ENCODE results near the gene IRF2BP1.
"Not testable (repeated sequence)": the region's sequence is repeated elsewhere in the genome, so short reads cannot be mapped to it uniquely, and the experiment has no call there.

Gene IRF2BP1

DNA sequence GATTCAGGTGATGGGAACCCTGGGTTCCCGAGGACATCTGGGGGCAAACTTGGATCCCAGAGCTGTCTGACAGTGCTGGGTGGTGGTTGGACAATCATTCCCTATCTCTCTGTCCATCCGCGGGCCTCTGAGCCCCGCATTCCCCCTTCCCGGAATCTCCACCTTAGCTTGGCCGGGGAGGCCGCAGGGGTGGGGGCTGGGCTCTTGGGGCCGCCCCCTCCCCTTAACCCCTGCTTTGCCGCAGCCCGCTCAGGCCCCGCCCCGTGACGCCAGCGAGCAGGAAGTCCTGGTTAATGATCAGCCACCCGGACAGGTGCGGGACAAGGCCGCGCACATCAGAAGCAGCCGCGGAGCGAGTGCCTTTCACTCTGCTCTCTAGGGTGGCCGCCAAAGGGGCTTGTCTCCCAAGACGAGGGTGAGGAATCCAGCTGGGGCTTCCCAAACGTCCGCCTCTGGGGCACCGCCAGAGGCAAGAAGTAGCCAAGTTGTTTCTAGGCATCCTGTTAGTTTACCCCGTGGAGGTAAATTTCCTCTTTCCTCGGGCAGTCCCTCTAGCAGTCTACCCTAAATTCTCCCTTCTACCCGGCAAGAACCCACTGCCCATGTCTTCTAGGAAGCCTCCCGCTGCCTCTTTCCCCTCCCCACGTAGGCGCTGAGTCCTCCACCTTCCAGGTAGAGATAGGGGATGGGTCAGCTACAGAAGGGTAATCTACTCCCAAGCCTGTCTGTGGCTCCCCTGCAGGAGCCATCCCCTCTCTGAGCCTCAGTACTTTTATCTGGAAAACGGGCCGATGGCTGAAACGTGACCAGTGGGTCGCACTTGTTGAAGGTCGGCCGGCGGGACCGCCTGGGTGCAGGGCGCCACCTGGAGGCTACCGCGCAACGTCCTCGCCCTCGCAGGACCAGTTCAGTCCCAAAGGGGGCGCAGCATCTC lies 3.0 kb downstream of the IRF2BP1 start:
- DNase-seq (ENCODE audit: low read depth in 2 of 2), result peak; percentile 67 to 82

DNA sequence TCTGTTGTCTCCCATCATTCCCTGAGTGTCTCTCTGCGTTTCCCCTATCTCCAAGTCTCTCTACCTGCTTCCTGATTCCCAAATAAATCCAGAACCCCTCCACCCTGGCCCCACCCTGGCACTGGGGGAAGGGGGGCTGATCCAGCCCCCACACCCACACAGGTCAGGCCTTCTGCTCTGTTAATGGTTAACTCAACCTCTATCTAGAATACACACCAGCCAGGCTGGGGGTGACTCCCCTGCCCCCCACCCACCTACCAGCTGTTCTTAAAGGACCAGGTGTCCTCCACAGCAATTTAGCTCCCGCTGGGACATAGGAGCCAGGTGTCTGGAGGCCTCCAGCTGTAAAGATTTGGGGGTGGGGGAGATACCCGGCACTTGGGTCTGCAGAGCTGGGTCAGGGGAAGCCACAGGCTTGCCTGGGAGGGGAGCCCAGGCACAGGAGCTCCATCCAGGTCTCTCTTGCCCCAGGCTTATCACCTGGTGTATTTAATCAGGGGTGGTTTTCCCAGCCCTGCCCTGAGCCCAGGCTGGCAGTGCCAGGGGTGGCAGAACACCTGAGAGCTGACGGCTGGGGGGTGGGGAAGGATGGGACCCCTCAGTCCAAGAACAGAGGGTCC lies 3.9 kb downstream of the IRF2BP1 start:
- no peak for DNase-seq (ENCODE audit: low read depth in 2 of 2)

DNA sequence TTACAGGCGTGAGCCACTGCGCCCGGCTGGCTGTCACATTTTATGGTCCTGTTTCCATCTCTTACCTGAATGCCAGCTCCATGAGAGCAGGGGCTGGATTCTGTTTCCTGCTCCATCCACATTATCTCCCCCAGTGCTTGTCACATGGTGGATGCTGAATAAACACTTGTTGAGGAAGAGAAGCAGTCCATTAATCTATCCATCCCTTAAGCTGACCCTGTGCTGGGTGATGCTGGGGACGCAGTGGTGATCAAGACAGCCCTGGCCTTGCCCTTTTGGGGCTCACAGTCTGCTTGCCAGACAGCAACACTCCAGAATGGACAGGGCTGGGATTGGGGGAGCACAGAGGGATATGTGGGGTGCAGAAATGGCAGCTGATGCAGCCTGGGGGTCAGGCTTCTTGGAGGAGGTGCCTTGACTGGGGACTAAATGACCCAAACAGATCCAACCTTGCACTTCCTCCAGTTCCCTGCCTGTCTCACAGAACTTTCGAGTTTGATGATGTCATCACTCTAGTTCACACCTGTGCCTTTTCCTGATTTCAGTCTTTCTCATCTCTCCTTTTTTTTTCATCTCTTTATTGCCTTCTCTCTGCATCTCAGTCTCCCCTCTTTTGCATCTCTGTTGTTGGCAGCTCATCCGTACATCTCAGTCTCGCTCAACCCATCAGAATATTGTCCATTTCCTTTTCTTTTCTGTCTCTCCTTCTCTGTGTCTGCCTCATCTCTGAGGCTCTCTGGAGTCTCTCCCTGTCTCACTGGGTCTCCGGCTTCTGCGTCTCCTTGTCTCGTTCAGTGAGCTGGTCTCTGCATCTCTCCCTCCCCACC lies 4.6 kb downstream of the IRF2BP1 start:
- no peak for DNase-seq (ENCODE audit: low read depth in 2 of 2)

DNA sequence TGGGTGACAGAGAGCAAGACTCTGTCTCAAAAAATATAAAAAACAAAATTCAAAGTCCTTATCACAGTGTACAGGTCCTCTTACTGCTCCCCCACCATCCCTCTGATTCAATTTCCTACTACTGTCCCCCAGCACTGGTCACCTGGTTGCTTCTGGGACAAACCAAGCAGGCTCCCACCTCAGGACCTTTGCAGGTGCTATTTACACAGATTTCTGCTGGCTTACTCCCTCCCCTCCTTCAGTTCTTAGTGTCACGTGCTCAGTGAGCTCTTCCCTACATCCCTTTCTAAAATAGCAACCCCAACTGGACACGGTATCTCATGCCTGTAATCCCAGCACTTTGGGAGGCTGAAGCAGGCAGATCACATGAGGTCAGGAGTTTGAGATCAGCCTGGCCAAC lies 6.0 kb downstream of the IRF2BP1 start:
- no peak for DNase-seq (ENCODE audit: low read depth in 2 of 2)

DNA sequence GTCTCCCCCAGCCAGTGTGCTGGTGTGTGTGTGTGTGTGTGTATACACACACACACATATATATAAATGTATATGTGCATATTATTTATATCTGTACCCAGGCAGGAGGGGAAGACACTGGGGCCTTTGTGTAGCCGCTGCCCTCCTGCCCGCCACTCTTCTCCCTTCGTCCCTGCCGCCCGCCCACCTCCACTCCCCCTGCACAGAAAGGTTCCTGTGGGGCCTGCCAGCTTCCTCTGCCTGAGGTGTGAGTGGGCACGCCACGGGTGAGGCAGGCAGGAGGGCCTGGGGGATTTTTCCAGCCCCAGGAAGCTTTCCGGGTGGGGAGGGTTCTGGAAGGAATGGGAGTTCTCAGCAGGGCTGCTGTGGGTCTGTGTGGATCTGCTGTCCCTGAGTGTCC lies 6.9 kb downstream of the IRF2BP1 start:
- DNase-seq (ENCODE audit: low read depth in 2 of 2), result no peak

DNA sequence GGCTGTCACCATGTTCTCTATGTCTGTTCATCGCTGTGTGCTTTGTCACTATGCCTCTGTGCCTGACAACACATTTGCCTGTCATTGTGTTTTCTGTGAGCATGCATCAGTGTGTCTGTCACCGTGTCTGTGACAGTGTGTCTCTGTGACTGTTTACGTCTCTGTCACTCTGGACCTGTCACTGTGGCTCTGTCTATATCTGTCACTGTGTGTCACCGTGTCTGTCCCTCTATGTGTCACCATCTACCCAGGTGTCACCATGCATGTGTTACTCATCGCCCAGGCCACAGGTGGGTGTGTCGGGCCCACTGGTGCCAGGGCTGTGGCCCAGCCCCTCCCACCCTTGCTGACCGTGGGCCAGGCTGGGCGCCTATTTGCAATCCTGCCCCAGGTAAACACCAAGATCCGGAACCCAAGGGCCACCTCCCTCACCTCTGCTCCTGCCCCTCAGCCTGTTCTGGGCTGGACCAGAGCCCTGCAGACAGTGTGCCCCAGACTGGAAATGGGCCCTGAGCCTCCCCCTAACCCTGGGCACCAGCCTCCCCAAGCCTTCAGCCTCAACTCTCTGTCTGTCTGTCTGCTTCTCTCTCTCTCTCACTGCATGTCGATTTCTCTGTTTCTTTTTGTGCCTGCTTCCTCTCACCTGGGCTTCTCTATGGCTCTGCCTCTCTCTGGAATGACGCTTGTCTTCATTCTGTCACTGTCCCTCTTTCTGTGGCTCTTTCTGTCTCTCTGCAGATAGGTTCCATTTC lies 7.7 kb downstream of the IRF2BP1 start:
- DNase-seq (ENCODE audit: low read depth in 2 of 2), result no peak

DNA sequence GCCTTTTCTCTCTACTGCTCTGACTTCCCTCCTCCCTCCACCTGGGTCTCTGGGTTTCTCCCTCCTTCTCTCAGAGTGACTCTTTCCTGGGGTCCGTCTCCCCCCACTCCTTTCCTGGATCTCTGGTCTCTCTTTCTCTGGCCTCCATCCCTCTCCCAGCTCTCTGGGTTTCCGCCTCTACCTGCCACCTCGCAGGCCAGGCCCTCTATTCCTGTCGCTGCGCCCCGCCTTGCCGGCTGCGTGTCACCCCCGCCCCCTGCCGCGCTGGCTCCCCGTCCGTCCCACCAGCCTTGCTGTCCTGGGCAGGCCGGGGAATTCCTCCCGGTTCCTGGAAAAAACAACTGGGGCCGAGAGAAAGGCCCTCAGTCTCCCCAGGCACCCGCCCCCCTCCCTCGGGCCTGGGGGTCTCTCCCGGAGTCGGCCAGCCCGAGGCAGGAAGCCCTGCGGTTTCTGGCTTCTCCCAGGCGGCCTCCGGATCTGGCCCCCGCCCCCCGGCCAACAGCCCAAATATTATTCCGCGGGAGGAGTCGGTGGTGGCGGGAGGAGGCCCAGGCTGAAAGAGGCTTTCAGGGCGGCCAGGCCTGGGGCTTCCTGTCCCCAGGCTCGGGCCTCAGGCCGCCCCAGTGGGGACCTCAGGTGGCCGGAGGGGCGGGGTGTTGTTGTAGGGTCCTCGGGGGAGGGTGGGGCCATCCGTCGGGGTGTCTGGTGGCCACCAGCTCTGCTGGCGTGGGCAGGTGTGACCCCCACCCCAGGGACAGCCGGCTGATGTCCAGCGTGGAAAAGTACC lies 9.3 kb downstream of the IRF2BP1 start:
- DNase-seq (ENCODE audit: low read depth in 2 of 2), result peak in 1 of 2 experiments; percentile 20

DNA sequence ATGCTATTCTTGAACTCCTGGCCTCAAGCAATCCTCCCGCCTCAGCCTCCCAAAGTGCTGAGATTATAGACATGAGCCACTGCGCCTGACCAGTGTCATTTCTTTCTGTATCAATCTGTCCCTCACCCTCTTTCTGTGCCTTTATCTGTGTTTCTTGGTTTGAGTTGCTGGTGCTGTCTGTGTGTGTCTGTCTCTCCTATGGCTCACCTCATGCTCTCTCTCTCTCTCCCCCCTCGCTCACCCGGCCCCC lies 9.9 kb downstream of the IRF2BP1 start:
- no peak for DNase-seq (ENCODE audit: low read depth in 2 of 2)

DNA sequence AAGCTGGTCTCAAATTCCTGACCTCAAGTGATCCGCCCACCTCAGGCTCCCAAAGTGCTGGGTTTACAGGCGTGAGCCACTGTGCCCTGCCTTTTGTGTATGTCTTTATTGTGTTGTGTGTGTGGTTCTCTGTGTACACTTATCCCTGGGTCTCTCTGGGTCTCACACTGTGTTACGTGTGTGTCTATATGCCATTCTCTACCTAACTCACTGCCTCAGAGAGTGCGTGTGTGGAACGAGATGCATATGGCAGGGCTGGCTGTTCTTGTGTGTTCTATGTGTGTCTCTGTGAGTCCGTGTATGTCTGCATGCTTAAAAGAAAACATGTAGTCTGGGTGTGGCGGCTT lies 11.3 kb downstream of the IRF2BP1 start:
- no peak for DNase-seq (ENCODE audit: low read depth in 2 of 2)

DNA sequence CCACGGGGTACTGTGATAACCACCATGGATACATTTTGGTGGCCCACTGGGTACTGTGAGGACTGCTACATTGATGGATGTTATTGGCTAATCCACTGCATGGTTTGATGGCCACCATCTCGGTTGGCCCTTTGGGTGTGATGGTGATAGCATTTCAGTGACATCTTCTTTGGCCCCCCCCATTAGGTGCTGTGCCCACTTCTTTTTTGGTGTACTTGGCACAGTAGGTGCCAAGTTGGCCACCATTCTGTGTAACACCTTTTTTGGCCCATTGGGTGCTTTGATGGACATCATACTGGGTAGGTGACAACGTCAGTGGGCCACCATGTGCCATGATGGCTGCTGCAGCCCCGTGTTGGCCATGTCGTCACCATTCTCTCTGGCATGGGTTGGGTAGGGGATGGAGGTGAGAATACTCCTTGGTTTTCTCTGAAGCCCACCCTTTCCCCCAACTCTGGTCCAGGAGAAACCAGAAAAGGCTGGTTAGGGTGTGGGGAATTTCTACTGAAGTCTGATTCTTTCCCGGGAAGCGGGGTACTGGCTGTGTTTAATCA lies 12.6 kb downstream of the IRF2BP1 start:
- no peak for DNase-seq (ENCODE audit: low read depth in 2 of 2)

DNA sequence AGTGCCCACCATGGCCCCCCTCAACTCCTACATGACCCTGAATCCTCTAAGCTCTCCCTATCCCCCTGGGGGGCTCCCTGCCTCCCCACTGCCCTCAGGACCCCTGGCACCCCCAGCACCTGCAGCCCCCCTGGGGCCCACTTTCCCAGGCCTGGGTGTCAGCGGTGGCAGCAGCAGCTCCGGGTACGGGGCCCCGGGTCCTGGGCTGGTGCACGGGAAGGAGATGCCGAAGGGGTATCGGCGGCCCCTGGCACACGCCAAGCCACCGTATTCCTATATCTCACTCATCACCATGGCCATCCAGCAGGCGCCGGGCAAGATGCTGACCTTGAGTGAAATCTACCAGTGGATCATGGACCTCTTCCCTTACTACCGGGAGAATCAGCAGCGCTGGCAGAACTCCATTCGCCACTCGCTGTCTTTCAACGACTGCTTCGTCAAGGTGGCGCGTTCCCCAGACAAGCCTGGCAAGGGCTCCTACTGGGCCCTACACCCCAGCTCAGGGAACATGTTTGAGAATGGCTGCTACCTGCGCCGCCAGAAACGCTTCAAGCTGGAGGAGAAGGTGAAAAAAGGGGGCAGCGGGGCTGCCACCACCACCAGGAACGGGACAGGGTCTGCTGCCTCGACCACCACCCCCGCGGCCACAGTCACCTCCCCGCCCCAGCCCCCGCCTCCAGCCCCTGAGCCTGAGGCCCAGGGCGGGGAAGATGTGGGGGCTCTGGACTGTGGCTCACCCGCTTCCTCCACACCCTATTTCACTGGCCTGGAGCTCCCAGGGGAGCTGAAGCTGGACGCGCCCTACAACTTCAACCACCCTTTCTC lies 13.6 kb downstream of the IRF2BP1 start:
- DNase-seq (ENCODE audit: low read depth in 2 of 2), result no peak

DNA sequence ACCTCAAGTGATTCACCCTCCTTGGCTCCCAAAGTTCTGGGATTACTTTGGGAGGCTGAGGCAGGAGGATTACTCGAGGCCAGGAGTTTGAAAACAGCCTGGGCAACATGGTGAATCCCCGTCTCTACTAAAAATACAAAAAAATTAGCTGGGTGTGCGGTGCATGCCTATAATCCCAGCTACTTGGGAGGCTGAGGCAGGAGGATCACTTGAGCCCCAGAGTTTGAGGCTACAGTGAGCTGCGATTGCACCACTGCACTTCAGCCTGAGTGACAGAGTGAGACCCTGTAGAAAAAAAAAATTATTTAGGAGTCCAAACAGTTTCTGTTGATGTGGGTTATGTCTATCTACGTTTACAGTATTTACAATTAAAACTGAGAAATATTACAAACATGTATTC lies 15.1 kb downstream of the IRF2BP1 start:
- DNase-seq (ENCODE audit: low read depth in 2 of 2), result no peak

DNA sequence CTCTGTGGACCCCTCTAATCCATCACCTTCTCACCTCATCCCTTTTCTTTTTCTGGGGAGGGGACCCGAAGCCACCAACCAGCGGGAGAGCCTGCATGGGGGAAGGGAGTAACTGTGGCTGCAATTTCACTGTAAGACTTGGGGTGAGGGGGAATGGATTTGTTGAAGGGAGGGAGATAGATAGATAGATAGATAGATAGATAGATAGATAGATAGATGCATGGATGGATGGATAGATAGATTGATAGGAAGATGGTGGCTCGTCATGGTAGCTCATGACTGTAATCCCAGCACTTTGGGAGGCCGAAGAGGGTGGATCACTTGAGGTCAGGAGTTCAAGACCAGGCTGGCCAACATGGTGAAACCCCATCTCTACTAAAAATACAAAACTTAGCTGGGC lies 18.7 kb downstream of the IRF2BP1 start:
- not testable (repeated sequence) for DNase-seq (ENCODE audit: low read depth in 2 of 2)

DNA sequence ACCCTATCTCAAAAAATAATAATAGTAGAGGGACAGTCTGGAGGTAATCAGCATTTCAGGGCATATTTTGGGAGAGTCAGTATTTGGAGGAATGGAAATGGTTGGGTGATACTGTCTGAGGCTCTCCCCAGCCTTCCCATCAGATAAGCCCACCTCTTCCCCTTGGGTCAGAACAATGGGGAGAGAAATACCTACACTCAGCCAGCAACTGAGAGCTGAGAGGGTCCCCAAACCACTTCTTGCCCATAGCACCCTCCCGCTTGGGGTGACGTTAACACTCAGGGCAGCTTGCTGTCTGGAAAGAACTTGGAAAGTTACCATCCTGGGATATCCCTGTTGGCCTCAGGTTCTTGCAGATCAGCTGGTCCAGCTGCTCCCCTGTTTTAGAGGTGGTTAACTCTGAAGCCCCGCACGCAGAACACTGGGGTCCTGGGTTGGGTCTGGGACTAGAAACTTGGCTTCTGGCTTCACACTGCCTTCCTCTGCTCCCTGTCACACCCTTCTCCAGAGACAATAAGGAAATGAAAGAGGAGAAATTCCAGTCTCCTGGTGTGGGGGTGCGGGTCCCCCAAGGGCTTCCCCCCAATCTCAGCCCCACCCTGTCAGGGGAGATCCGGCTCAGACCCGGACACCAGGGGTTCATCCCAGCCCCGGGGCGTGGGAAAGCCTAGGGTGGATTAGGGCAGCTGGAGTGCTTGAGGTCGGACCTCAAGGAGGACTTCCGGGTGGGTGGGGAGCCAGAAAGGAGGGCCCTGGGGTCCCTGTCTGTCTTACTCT lies 19.4 kb downstream of the IRF2BP1 start:
- no peak for DNase-seq (ENCODE audit: low read depth in 2 of 2)

DNA sequence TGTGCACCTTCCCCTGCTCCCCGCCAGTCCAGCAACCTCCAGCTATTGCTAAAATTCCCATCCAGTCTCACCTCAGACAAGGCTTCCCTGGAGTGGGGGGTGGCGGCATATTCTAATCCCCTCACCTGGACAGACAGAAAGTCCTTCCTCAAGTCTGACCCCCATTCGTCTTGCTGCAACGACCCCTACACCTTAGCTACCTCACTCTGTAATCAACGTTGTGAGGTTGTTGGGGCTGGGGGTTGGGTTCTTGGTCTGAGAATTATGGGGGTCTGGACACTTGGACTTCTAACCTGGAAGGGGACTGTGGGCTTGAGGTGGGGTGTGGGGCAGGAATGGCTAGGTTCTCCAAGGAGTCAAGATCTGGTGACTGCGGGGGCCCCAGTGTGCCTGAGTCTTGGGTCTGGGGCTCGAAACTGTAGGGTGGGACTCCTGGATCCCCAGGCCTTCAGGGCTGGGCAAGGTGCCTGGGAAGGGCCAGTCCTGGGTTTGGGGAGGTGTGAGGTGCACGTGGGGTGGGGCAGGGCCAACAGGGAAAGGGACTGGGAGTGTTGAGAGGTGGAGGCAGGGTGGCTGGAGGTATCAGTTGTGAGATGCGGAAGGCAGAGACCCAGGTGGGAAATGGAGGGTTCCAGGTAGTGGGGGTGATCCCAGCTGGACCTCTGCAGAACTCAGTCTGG lies 20.5 kb downstream of the IRF2BP1 start:
- no peak for DNase-seq (ENCODE audit: low read depth in 2 of 2)

DNA sequence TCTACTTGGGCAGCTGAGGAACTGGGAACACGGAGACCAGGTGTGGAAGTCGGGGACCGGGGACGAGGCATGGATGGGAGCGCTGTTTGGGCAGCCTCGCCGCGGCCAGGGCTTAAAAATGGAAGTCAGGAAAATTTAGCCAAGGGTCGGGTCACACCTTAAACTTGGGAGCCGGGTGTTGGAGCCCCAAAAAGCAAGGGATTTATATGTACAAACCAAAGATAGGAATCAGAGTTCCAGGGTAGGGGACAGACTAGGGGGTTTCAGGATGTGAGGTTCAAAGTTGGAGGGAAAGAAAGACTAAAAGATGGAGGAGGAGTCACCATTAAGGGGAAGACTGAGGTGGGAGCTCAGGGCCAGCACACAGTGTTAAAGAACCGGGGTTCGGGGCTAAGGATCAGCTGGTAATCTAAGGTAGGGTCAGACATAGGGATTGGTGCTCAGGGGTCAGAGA lies 21.3 kb downstream of the IRF2BP1 start:
- no peak for DNase-seq (ENCODE audit: low read depth in 2 of 2)

DNA sequence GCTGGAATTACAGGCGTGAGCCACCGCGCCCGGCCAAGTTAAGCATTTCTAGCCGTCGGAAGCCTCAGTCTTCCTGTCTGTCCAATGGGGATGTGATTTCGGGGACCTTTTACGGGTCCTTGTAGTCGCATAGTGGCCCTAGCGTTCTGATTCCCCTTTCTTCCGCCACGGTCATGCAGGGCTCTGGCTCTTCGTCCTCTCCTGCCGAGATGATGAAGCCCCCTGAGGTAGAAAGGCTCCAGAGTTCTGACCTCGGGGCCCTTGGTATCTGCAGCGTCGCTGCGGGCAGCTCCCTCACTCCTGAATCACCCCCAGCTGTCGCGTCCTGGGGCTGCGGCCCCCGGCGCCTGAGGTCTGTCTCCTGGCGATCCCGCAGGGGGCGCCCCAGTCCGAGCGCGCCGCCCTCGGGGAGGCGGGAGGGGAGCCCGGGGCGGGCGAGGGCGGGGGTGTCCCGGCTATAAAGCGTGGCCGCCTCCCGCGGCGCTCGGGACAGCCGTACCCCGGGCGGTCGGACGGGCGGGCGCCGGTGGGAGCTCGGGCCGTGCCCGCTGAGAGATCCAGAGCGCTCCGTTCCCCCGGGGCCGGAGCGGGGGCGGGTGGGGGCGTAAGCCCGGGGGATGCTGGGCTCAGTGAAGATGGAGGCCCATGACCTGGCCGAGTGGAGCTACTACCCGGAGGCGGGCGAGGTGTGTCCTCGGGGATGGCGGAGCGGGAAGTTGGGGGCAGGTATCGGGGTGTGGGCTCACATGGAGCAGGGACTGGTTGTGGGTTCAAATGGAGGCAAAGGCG lies 21.9 kb downstream of the IRF2BP1 start, which contains the start of gene FOXA3:
FOXA3 (plus strand) TSS at position 487 of the 789 bp plus-strand sequence; CDS start at position 618, 131 bp downstream.
- DNase-seq (ENCODE audit: low read depth in 2 of 2), result peak; percentile 24 to 43
